Measurements from ENCODE around the gene CRYL1.

DNA sequence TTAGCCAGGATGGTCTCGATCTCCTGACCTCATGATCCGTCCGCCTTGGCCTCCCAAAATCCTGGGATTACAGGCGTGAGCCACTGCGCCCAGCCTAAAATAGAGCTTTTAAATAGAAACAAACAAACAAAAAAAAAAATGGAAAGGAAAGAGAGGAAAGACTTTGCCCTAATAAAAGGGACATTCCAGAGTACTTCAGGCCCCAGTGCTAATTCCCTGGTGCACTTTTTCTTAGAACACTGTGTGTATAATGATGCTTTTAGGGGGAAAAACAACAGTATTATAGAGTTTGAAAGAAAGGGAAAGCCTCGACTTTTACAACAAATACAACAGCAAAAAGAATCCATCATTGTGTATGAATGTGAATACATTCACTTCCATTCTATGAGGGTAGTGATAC lies 104.7 kb downstream of the CRYL1 start:
- TF ChIP-seq, protein P1, sequence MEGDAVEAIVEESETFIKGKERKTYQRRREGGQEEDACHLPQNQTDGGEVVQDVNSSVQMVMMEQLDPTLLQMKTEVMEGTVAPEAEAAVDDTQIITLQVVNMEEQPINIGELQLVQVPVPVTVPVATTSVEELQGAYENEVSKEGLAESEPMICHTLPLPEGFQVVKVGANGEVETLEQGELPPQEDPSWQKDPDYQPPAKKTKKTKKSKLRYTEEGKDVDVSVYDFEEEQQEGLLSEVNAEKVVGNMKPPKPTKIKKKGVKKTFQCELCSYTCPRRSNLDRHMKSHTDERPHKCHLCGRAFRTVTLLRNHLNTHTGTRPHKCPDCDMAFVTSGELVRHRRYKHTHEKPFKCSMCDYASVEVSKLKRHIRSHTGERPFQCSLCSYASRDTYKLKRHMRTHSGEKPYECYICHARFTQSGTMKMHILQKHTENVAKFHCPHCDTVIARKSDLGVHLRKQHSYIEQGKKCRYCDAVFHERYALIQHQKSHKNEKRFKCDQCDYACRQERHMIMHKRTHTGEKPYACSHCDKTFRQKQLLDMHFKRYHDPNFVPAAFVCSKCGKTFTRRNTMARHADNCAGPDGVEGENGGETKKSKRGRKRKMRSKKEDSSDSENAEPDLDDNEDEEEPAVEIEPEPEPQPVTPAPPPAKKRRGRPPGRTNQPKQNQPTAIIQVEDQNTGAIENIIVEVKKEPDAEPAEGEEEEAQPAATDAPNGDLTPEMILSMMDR (IDR thresholded peaks at IDR 0.05; ENCODE audit: low read depth, low read length, poor library complexity, severe bottlenecking), result no peak
- TF ChIP-seq EZH2phosphoT487 (IDR thresholded peaks at IDR 0.05; ENCODE audit: borderline replicate concordance, low read length), result no peak
